ENCODE measurements around the gene DPPA4.

The DPPA4 gene

DNA sequence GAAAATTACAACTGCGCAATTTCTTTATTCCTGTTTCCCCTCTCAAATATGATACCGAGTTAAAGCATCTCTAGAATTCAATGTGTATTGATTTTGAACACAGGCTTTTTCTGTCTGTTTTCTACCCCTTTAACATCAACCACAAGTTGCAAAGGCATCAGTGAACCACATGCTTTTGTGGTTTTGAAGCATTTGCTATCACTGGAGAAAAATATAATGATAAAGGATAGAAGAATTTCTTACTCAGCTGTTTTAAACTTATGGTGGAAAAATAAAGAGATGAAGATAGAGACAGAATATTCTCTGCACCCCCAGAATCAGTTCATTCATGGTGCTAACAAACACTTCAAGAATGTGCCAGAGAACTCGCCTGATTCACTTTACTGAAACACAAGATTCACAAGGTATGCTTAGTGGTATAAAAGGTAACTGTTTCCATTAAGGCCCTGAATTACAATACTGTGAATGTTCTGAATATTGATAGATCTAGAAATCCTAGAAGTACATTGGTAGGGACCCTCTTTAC, 9.5 kb upstream of the DPPA4 start:
- H3K9ac ChIP-seq (ENCODE audit: low read depth, low read length, poor library complexity, severe bottlenecking): no peak overlapping the region

DNA sequence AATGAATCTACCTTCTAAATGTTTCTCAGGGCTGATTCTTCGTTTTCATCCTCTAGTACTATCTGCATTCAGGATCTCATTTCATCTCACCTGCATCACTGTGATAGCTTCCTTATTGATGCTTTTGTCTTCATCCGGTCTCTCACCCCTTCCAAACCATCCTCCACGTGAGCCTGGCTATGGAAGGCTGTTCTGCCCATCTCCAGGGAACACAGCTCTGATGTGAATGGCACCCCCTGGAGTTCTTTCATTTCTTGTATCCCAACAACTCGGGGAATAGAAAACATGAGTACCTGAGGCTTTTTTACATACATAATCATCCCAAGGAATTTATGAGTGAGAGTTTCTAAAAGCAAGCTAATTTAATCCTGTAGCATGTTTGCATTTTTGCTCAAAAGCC, 8.8 kb upstream of the DPPA4 start:
- Histone ChIP-seq H3K9ac (ENCODE audit: low read depth, low read length, poor library complexity, severe bottlenecking) (no peak overlapping the region), H3K4me1 (ENCODE audit: insufficient read depth, low read length, poor library complexity, severe bottlenecking) (peaks cover 19% of the 10 kb centered on the region), H3K27me3 (ENCODE audit: insufficient read depth, low read length, poor library complexity, severe bottlenecking) (no peaks in the 10 kb centered on the region), H3K79me2 (ENCODE audit: insufficient read depth, low read length) (no peaks in the 10 kb centered on the region), H3F3A (ENCODE audit: low read depth) (peaks cover 5% of the 10 kb centered on the region; the same call in 1 of the 2 replicates), H2AFZ (ENCODE audit: low read length) (peak overlapping the region; percentile 62), H3K9me2 (replicated peaks; ENCODE audit: low read depth, low read length) (no peaks in the 10 kb centered on the region), H4K20me1 (ENCODE audit: insufficient read depth, low read length, poor library complexity, severe bottlenecking) (no peaks in the 10 kb centered on the region), H3K36me3 (ENCODE audit: insufficient read depth, low read length) (no peaks in the 10 kb centered on the region), H3K9me3 (ENCODE audit: insufficient read depth, low read depth, low read length) (no peaks in the 10 kb centered on the region), H3K4me2 (ENCODE audit: low read depth, low read length, poor library complexity, severe bottlenecking) (peak overlapping the region; percentile 67), H3K4me3 (ENCODE audit: low read length, poor library complexity, severe bottlenecking) (peak overlapping the region; percentile 49)
- TF ChIP-seq, protein P1, sequence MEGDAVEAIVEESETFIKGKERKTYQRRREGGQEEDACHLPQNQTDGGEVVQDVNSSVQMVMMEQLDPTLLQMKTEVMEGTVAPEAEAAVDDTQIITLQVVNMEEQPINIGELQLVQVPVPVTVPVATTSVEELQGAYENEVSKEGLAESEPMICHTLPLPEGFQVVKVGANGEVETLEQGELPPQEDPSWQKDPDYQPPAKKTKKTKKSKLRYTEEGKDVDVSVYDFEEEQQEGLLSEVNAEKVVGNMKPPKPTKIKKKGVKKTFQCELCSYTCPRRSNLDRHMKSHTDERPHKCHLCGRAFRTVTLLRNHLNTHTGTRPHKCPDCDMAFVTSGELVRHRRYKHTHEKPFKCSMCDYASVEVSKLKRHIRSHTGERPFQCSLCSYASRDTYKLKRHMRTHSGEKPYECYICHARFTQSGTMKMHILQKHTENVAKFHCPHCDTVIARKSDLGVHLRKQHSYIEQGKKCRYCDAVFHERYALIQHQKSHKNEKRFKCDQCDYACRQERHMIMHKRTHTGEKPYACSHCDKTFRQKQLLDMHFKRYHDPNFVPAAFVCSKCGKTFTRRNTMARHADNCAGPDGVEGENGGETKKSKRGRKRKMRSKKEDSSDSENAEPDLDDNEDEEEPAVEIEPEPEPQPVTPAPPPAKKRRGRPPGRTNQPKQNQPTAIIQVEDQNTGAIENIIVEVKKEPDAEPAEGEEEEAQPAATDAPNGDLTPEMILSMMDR (conservative IDR thresholded peaks at IDR 0.05; ENCODE audit: low read length): no peak; the same call in 1 of the 2 replicates
- no peak for TF ChIP-seq EZH2phosphoT487 (IDR thresholded peaks at IDR 0.05; ENCODE audit: borderline replicate concordance)

More for the DNA sequence above, 9.5 kb upstream of the DPPA4 start:
- H3K4me2 ChIP-seq (ENCODE audit: low read depth, low read length, poor library complexity, severe bottlenecking): peak overlapping the region; percentile 67
- H3K36me3 ChIP-seq (ENCODE audit: insufficient read depth, low read length): no peaks in the 10 kb centered on the region
- no peaks in the 10 kb centered on the region for H3K9me3 ChIP-seq (ENCODE audit: insufficient read depth, low read depth, low read length)
- H3K4me1 ChIP-seq (ENCODE audit: insufficient read depth, low read length, poor library complexity, severe bottlenecking): peaks cover 19% of the 10 kb centered on the region
- H4K20me1 ChIP-seq (ENCODE audit: insufficient read depth, low read length, poor library complexity, severe bottlenecking): no peaks in the 10 kb centered on the region
- peak overlapping the region; percentile 49 for H3K4me3 ChIP-seq (ENCODE audit: low read length, poor library complexity, severe bottlenecking)
- no peaks in the 10 kb centered on the region for H3K27me3 ChIP-seq (ENCODE audit: insufficient read depth, low read length, poor library complexity, severe bottlenecking)
- TF ChIP-seq, protein P1 (conservative IDR thresholded peaks at IDR 0.05; ENCODE audit: low read length): no peak
- TF ChIP-seq EZH2phosphoT487 (IDR thresholded peaks at IDR 0.05; ENCODE audit: borderline replicate concordance): no peak
- peaks cover 5% of the 10 kb centered on the region; the same call in 1 of the 2 replicates for H3F3A ChIP-seq (ENCODE audit: low read depth)
- no peaks in the 10 kb centered on the region for H3K9me2 ChIP-seq (replicated peaks; ENCODE audit: low read depth, low read length)
- H2AFZ ChIP-seq (ENCODE audit: low read length): peak overlapping the region; percentile 62
- H3K79me2 ChIP-seq (ENCODE audit: insufficient read depth, low read length): no peaks in the 10 kb centered on the region

DNA sequence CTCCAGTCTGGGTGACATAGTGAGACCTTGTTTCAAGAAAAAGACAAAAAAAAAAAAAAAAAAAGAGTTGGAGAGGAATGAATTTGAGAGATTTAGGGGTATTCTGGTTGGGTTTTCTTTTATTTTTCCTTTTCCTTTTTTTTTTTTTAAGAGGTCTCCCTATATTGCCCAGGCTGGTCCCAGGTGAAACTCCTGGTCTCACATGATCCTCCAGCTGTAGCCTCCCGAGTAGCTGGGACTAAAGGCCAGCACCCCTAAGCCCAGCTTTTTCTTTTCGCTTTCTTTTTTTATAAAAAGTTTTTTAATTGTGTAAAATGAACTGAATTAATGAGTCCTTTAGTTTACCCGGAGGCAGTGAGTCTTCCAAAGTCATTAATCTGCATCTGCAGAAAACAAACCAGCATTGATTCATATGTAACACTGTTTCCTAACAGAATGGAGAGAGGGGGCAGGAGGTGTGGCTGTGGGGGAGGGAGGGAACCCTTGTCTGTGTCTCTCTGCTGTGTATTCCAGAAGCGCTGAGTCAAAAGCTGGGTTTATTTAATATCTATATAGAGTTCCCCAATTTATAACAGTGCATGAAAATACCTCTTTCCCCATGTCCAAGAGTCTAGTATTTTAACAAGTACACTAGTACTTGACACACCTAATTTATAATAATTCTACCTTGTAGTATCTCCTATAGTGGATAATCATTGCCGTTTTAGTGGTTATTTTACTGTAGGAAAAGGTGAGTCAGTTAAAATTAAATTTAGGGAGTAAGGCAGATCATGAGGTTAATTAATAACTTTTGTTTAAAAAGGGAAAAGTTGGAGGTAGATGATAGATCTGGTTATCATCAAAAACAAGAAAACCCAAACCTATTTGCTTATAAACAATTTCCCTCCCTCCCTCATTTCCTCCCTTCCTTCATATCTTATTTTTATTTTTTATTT, 2.6 kb upstream of the DPPA4 start:
- Histone ChIP-seq H3K27me3 (ENCODE audit: insufficient read depth, low read length, poor library complexity, severe bottlenecking) (no peaks in the 10 kb centered on the region), H3K79me2 (ENCODE audit: insufficient read depth, low read length) (no peaks in the 10 kb centered on the region), H4K20me1 (ENCODE audit: insufficient read depth, low read length, poor library complexity, severe bottlenecking) (no peaks in the 10 kb centered on the region), H2AFZ (ENCODE audit: low read length) (no peak overlapping the region), H3F3A (ENCODE audit: low read depth) (no peaks in the 10 kb centered on the region), H3K36me3 (ENCODE audit: insufficient read depth, low read length) (no peaks in the 10 kb centered on the region), H3K4me1 (ENCODE audit: insufficient read depth, low read length, poor library complexity, severe bottlenecking) (no peaks in the 10 kb centered on the region), H3K9me3 (ENCODE audit: insufficient read depth, low read depth, low read length) (no peaks in the 10 kb centered on the region), H3K4me2 (ENCODE audit: low read depth, low read length, poor library complexity, severe bottlenecking) (no peak overlapping the region), H3K4me3 (ENCODE audit: low read length, poor library complexity, severe bottlenecking) (no peak overlapping the region), H3K9me2 (replicated peaks; ENCODE audit: low read depth, low read length) (no peaks in the 10 kb centered on the region), H3K9ac (ENCODE audit: low read depth, low read length, poor library complexity, severe bottlenecking) (no peak overlapping the region)
- no peak for TF ChIP-seq EZH2phosphoT487 (IDR thresholded peaks at IDR 0.05; ENCODE audit: borderline replicate concordance)
- TF ChIP-seq, protein P1 (conservative IDR thresholded peaks at IDR 0.05; ENCODE audit: low read length): no peak

All from Loucy (cell line).